GM23338 (cell line): ENCODE measurements around the gene RPS13. TPM values are rescaled to one million over a fixed set of nuclear protein-coding genes. Genes with fewer than 3 reads are reported as not detected.

ENCODE experiments used
- ATAC-seq: fragments of 200-7000 bp; cut with Tn5 transposase; 3 replicates; pipeline ENCODE4 v1.9.1; 2020
- DNase-seq: peaks from one replicate; pipeline ENCODE4 v3.0.0-alpha.2; 2015; ENCODE audit warnings: low spot score
- H2AFZ ChIP-seq: fragments of 200-600 bp; sonication (generic); 2 replicates; pipeline ENCODE4 v1.8.0; 2016; ENCODE audit warnings: antibody characterized with exemption, mild to moderate bottlenecking, moderate library complexity
- H3F3A ChIP-seq: fragments of 200-600 bp; sonication (generic); replicated peaks from 2 replicates; pipeline ENCODE4 v1.8.0; 2017; ENCODE audit warnings: antibody characterized with exemption, mixed run types, low read depth
- H3K27ac ChIP-seq: fragments of 200-600 bp; sonication (generic); 2 replicates; pipeline ENCODE4 v1.6.1; 2016; ENCODE audit warnings: low read depth
- H3K27me3 ChIP-seq: fragments of 200-600 bp; sonication (generic); 2 replicates; pipeline ENCODE4 v1.8.0; 2016; ENCODE audit warnings: mild to moderate bottlenecking, mixed run types, moderate library complexity; ENCODE audit not compliant: insufficient read depth
- H3K36me3 ChIP-seq: fragments of 200-600 bp; sonication (generic); 2 replicates; pipeline ENCODE4 v1.8.0; 2016; ENCODE audit warnings: mild to moderate bottlenecking; ENCODE audit not compliant: insufficient read depth
- H3K4me1 ChIP-seq: fragments of 200-600 bp; sonication (generic); 2 replicates; pipeline ENCODE4 v1.8.0; 2016; ENCODE audit warnings: mild to moderate bottlenecking, moderate library complexity; ENCODE audit not compliant: insufficient read depth
- H3K4me2 ChIP-seq: fragments of 200-600 bp; sonication (generic); 2 replicates; pipeline ENCODE4 v1.7.1; 2017; ENCODE audit warnings: mixed run types
- H3K4me3 ChIP-seq: fragments of 200-600 bp; sonication (generic); 2 replicates; pipeline ENCODE4 v1.6.1; 2016; ENCODE audit warnings: mixed run types
- H3K79me2 ChIP-seq: fragments of 200-600 bp; sonication (generic); replicated peaks from 2 replicates; pipeline ENCODE4 v1.8.0; 2017; ENCODE audit warnings: mild to moderate bottlenecking; ENCODE audit not compliant: insufficient read depth
- H3K9me2 ChIP-seq: fragments of 200-600 bp; sonication (generic); 2 replicates; pipeline ENCODE4 v1.8.0; 2017; ENCODE audit not compliant: insufficient read depth
- H4K20me1 ChIP-seq: fragments of 200-600 bp; sonication (generic); replicated peaks from 2 replicates; pipeline ENCODE4 v1.8.0; 2017; ENCODE audit warnings: mild to moderate bottlenecking; ENCODE audit not compliant: insufficient read depth
- H3K27ac Mint-ChIP-seq: 2 replicates; pipeline ENCODE4 v1.8.0; 2020; ENCODE audit warnings: inconsistent platforms, mild to moderate bottlenecking, moderate library complexity, mixed read lengths
- H3K27me3 Mint-ChIP-seq: 3 replicates; pipeline ENCODE4 v1.8.0; 2022; ENCODE audit warnings: low read depth, mild to moderate bottlenecking, moderate library complexity, mixed read lengths, inconsistent platforms; ENCODE audit not compliant: insufficient read depth, poor library complexity
- H3K36me3 Mint-ChIP-seq: 3 replicates; pipeline ENCODE4 v1.8.0; 2021; ENCODE audit warnings: low read depth, mild to moderate bottlenecking, inconsistent platforms, moderate library complexity, mixed read lengths
- H3K4me1 Mint-ChIP-seq: 3 replicates; pipeline ENCODE4 v1.8.0; 2020; ENCODE audit warnings: mild to moderate bottlenecking, inconsistent platforms, mixed read lengths
- H3K4me3 Mint-ChIP-seq: 3 replicates; pipeline ENCODE4 v1.8.0; 2021; ENCODE audit warnings: moderate library complexity, mild to moderate bottlenecking, inconsistent platforms, mixed read lengths
- H3K9me3 Mint-ChIP-seq: 3 replicates; pipeline ENCODE4 v1.8.0; 2020; ENCODE audit warnings: moderate library complexity, mild to moderate bottlenecking, inconsistent platforms, mixed read lengths
- CREB1 ChIP-seq: fragments of 250-450 bp; sonication (Bioruptor Pico); IDR thresholded peaks from 2 replicates; pipeline ENCODE4 v1.5.0; 2020; ENCODE audit warnings: low read depth, mild to moderate bottlenecking, moderate library complexity
- ETS1 ChIP-seq: IDR thresholded peaks from 2 replicates; pipeline ENCODE4 v1.6.1; 2016; ENCODE audit warnings: antibody characterized with exemption
- EZH2 ChIP-seq: fragments of 200-600 bp; sonication (generic); IDR thresholded peaks from one replicate; pipeline ENCODE4 v1.8.0; 2017; ENCODE audit warnings: antibody characterized with exemption, mild to moderate bottlenecking, low read depth; ENCODE audit not compliant: unreplicated experiment
- EZH2phosphoT487 ChIP-seq: fragments of 200-600 bp; sonication (generic); IDR thresholded peaks from one replicate; pipeline ENCODE4 v1.8.1; 2018; ENCODE audit warnings: antibody characterized with exemption; ENCODE audit not compliant: unreplicated experiment
- JUNB ChIP-seq: IDR thresholded peaks from one replicate; pipeline ENCODE4 v1.6.1; 2016; ENCODE audit warnings: antibody characterized with exemption; ENCODE audit not compliant: unreplicated experiment
- NANOG ChIP-seq: IDR thresholded peaks from 2 replicates; pipeline ENCODE4 v1.6.1; 2016; ENCODE audit warnings: antibody characterized with exemption, borderline replicate concordance
- POLR2AphosphoS5 ChIP-seq: IDR thresholded peaks from 2 replicates; pipeline ENCODE4 v1.6.1; 2016; ENCODE audit warnings: antibody characterized with exemption, low read depth
- REST ChIP-seq: IDR thresholded peaks from one replicate; pipeline ENCODE4 v1.6.1; 2018; ENCODE audit warnings: antibody characterized with exemption; ENCODE audit not compliant: unreplicated experiment
- STAT1 ChIP-seq: IDR thresholded peaks from one replicate; pipeline ENCODE4 v1.6.1; 2016; ENCODE audit warnings: antibody characterized with exemption; ENCODE audit not compliant: unreplicated experiment
- ZNF114 ChIP-seq: fragments of 250-450 bp; sonication (Bioruptor Pico); IDR thresholded peaks from 2 replicates; pipeline ENCODE4 v1.5.0; 2020; ENCODE audit warnings: mild to moderate bottlenecking, moderate library complexity
- ZNF331 ChIP-seq: fragments of 250-450 bp; sonication (Bioruptor Pico); IDR thresholded peaks from 2 replicates; pipeline ENCODE4 v1.5.0; 2020; ENCODE audit warnings: low read depth, mild to moderate bottlenecking, moderate library complexity
- ZNF462 ChIP-seq: fragments of 250-450 bp; sonication (Bioruptor Pico); IDR thresholded peaks from 2 replicates; pipeline ENCODE4 v1.5.0; 2020; ENCODE audit warnings: mild to moderate bottlenecking, moderate library complexity
- polyA plus RNA-seq: library from polyadenylated mRNA; unstranded; fragments of >200 nt; fragmentation: Nextera tagmentation; extraction: Ambion mirVana; gene quantifications from 2 replicates; pipeline ENCODE4 v1.2.1, GENCODE V29; 2016
- total RNA-seq: library from RNA; depleted of rRNA; stranded (reverse); fragments of >200 nt; shearing (Covaris generic); gene quantifications from 2 replicates; pipeline ENCODE4 v1.2.3, GENCODE V29; 2014
- TF ChIP-seq, protein P1 (sequence below), 2 experiments: fragments of 200-600 bp in 1 of 2; sonication (generic) in 1 of 2; conservative IDR thresholded peaks; 2 replicates each; pipeline versions ENCODE4 v1.5.1 to v1.6.1; 2016 to 2017; ENCODE audit warnings: antibody characterized with exemption in 2 of 2, low read depth in 2 of 2, mild to moderate bottlenecking in 2 of 2, moderate library complexity in 1 of 2

RPS13 gene
- total and polyA plus RNA-seq, 2 experiments from 2014 or later = 1,211 to 1,717 TPM

DNA sequence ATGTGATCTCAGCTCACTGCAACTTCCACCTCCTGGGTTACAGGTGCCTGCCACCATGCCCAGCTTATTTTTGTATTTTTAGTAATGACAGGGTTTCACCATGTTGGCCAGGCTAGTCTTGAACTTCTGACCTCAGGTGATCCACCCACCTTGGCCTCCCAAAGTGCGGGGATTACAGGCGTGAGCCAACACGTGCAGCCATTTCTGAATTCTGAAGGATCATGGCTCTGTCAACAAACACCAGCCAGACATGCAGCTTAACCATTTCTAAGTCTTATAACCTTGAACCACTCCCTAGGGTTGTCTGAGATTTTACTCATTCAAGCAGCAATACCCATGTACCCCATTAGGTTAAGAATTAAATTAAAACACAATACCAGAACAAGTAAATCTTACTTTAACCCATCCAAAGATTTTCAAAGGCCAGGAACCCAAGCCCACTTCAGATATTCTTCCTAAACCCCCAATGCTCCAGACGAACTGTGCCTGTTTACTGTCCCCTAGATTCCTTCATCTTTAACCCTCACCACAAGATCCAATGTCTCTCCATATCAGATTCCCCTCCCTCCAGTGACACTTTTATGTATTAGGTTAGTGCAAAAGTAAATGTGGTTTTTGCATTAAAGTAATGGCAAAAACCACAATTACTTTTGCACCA is 4.0 kb downstream of the RPS13 start:
- Mint-ChIP-seq H3K4me1 (peaks cover 18% of the 10 kb centered on the region), H3K27ac (no peak overlapping the region; the same call in 1 of the 2 replicates), H3K36me3 (peaks cover 60% of the 10 kb centered on the region), H3K27me3 (peaks cover 17% of the 10 kb centered on the region), H3K9me3 (peaks cover 3% of the 10 kb centered on the region; the same call in 2 of the 3 replicates), H3K4me3 (no peak overlapping the region)
- Histone ChIP-seq H3K79me2 (peaks cover 30% of the 10 kb centered on the region), H3K4me2 (no peak overlapping the region), H3F3A (peaks cover 43% of the 10 kb centered on the region), H3K4me1 (peaks cover 11% of the 10 kb centered on the region), H4K20me1 (peaks cover 29% of the 10 kb centered on the region), H3K9me2 (no peaks in the 10 kb centered on the region), H3K4me3 (no peak overlapping the region), H3K27me3 (no peaks in the 10 kb centered on the region), H2AFZ (no peak overlapping the region), H3K36me3 (peaks cover 35% of the 10 kb centered on the region), H3K27ac (peak overlapping the region; percentile 75)
- DNase-seq (no peak), ATAC-seq (no peak)
- TF ChIP-seq ZNF331 (CRISPR knock-in tag) = no peak
- TF ChIP-seq, protein P1, sequence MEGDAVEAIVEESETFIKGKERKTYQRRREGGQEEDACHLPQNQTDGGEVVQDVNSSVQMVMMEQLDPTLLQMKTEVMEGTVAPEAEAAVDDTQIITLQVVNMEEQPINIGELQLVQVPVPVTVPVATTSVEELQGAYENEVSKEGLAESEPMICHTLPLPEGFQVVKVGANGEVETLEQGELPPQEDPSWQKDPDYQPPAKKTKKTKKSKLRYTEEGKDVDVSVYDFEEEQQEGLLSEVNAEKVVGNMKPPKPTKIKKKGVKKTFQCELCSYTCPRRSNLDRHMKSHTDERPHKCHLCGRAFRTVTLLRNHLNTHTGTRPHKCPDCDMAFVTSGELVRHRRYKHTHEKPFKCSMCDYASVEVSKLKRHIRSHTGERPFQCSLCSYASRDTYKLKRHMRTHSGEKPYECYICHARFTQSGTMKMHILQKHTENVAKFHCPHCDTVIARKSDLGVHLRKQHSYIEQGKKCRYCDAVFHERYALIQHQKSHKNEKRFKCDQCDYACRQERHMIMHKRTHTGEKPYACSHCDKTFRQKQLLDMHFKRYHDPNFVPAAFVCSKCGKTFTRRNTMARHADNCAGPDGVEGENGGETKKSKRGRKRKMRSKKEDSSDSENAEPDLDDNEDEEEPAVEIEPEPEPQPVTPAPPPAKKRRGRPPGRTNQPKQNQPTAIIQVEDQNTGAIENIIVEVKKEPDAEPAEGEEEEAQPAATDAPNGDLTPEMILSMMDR (conservative IDR thresholded peaks at IDR 0.05; ENCODE audit: low read depth in 2 of 2) = no peak
- TF ChIP-seq POLR2AphosphoS5 = no peak; the same call in 1 of the 2 replicates
- TF ChIP-seq REST = no peak
- no peak for TF ChIP-seq STAT1
- no peak for TF ChIP-seq NANOG
- no peak for TF ChIP-seq ZNF114 (CRISPR knock-in tag)
- no peak for TF ChIP-seq EZH2
- no peak for TF ChIP-seq ZNF462
- TF ChIP-seq EZH2phosphoT487 = no peak
- no peak for TF ChIP-seq JUNB
- no peak for TF ChIP-seq ETS1
- no peak for TF ChIP-seq CREB1 (CRISPR knock-in tag)
